DMS114 treated with DMSO at 0.1 percent for 48 hours (cell line): ENCODE results near the gene SURF6.
"Not testable (repeated sequence)": the region's sequence is repeated elsewhere in the genome, so short reads cannot be mapped to it uniquely, and the experiment has no call there.

Source experiments
- DNase-seq: peaks from one replicate; lab custom pipeline; 2025; ENCODE audit not compliant: unreplicated experiment; lab: John Stamatoyannopoulos, UW

The SURF6 gene

DNA sequence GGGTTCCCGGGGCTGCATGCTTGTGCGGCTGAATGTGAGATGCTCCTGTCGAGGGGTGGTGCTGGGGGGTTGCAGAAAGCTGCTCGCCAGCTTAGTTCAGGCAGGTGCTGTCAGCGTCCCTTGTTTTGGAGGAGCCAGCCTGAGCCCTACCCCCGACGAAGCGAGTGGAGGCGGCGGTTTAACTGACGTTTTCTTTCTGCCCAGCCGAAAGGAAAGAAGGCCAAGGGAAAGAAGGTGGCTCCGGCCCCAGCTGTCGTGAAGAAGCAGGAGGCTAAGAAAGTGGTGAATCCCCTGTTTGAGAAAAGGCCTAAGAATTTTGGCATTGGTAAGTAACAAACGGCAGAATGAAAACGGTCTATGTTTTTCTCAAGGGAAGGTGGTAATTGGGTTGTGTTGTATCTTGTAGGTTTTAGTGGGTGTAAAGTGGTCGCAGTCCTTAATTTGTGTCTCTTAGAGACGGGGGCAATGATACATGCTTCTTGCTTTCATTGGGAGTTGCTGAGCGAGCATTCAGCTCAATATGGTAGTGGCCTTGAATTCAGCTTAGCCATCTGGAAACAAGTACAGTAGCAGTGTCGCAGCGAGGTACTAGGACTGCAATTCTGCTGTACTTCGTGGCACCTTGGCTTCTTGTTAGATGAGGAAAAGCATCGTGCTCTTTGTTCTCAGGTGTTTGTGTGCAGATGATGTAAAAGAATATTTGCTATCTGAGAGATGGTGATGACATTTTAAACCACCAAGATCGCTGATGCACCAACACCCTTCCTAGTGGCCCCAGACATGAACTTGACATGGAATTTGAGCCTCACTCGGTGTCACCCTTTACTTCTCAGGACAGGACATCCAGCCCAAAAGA, 13.0 kb upstream of the SURF6 start:
- no peak for DNase-seq

GRCh38 chr9:133347985-133348717, 12.2 kb upstream of the SURF6 start, which contains the start of the genes MED22 and RPL7A:
Gene MED22, minus strand, starts transcription at chr9:133348131. Its CDS starts 1,469 bp downstream, at chr9:133346662.
Gene RPL7A, plus strand, starts transcription at chr9:133348218. Its CDS starts 26 bp downstream, at chr9:133348244.
- DNase-seq, result peak; percentile 89

GRCh38 chr9:133347515-133347984, 11.6 kb upstream of the SURF6 start:
- DNase-seq, result no peak

DNA sequence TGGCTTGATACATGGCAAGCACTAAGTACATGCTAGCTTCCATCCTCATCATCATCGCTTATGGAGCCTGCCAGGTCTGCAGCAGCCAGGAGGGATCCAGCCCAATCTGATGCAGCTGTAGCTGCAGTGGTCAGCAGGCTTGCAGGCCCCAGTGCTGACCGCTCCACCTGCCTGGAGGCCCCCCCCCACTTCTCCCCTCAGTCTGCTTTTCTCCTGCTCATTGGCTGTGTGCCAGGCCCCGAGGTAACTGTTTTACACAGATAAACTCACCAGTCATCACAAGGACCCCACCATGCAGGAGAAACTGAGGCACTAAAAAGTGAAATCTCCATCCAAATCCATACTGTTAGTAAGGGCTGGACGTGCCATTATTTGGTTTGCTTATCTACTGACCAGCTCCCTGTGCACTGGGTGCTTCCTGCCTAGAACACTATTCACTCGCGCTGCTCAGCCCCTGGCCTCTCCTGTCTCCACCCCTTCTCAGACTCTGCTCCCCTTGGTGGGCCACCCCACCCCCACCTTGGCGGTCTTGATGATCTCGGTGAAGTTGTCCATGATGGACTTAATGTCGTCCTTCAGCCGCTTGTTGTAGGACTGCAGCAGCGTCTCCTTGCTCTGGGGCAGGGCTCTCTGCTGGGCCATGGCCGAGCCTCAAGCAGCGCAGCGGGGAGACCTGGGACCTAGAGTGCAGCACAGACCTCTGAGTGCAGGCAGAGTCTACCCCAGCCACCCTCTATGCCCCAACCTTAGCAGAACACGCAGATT, 10.2 kb upstream of the SURF6 start:
- DNase-seq, result no peak

DNA sequence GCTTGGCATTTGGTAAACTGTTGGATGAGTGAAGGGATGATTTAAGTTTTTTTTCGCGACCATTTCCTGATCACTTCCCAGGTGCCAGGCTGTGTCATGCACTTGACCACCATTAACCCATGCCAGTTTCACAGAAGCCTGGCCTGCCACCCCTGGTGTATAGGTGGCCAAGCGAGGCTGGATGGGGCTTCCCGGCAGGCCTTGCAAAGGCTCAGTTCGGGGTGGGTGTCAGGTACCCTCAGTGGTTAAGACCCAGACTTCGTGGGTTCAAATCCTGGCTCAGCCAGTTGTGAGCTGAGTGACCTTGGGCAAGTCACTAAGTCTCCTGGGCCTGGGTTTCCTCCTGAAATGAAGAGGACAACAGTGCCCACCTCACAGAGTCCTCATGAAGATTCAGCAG, 9.6 kb upstream of the SURF6 start:
- no peak for DNase-seq

DNA sequence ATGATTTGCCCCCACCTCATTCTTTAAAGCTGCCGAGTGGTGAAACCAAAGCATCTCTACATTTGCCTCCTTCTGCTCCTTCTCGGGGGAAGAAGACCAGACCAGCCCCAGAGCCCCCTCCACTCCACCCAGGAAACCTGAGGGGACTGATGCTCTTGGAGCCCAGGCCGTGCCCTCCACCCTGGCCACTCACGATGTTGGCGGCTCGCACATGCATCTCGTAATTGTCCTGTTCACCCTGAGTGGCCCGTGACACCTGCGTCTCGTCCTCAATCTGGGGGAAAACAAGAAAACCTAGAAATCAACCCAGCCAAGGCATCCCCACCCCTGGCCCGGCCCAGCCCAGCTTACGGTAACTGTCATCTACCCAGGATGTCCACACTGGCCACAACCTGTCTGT, 9.0 kb upstream of the SURF6 start:
- no peak for DNase-seq

DNA sequence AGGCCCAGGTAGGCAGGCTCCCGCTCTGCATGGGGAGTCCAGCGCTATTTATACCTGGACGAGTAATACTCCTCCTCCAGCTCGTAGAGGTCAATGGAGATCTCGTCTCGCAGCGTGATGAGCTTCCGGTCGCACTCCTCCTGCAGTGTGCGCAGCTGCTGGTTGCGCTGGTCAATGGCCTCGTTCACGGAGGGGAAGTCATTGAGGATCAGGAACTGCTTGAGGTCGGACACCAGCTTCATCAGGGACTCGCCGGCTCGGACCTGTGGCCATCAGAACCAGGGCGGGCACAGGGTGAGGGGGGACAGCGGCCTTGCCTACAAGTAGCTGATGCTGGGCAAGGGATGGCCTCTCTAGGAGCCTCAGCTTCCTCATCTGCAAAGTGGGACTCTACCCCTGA, 8.1 kb upstream of the SURF6 start:
- no peak for DNase-seq

- DNase-seq, result no peak
These were observed 6.6 kb upstream of the SURF6 start for GRCh38 chr9:133342570-133342969.

- DNase-seq, result no peak
These were observed 6.0 kb upstream of the SURF6 start for GRCh38 chr9:133342069-133342406.

DNA sequence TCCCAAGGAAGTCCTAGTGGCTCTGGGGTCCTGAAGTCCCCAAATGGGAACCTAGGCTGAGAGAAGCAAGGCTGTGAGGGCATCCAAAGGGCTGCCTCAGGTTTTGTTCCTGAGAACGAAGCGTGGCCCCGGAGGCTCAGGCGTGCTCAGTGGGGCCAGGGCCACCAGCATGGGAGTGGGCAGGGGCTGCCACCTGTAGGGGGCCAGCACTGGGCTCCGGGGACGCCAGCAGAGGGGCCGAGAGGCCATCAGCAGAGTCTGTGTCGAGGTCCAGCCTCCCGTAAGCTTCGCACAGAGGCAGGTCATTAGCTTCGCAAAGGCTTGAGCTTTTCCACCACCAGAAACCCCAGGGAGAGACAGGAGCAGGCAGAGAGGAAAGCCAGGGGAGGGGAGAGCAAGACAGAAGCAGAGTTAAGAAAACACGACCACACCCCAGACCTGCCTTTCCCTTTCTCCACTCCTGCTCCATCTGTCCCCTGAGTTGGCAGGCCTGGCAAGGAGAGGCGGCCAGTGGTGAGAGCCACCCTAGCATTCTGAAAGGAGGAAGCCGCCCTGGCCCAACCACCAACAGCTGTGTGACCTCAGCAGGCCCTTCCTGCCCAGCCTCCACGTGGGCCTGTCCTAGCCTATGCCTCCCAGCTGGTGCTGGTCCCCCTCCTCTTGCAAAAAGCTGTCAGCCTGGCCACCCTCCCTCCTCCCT, 5.5 kb upstream of the SURF6 start:
- no peak for DNase-seq

GRCh38 chr9:133340916-133341315, 4.9 kb upstream of the SURF6 start:
- DNase-seq, result no peak

DNA sequence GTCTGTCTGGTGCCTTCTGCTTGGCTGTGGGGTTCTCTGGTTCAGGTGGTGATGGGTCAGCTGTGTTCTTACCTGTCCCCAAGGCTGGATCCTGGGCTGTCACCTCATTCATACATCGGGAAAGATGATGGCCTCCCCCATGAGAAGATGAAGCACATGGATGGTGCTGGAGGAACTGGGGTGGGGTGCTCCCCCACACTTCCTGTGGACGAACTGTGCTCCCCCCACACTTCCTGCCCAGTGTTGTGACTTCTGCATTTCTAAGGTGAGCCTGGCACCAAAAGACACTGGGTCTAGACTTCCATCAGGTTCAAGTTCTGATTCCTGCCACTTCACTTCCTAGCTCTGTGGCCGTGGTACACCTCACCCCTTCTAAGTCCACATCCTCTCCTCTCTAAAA, 4.3 kb upstream of the SURF6 start:
- no peak for DNase-seq

- no peak for DNase-seq
These were observed 3.7 kb upstream of the SURF6 start for GRCh38 chr9:133339641-133340040.

- DNase-seq, result not testable (repeated sequence)
These were observed 1.1 kb downstream of the SURF6 start for GRCh38 chr9:133334888-133335287.

DNA sequence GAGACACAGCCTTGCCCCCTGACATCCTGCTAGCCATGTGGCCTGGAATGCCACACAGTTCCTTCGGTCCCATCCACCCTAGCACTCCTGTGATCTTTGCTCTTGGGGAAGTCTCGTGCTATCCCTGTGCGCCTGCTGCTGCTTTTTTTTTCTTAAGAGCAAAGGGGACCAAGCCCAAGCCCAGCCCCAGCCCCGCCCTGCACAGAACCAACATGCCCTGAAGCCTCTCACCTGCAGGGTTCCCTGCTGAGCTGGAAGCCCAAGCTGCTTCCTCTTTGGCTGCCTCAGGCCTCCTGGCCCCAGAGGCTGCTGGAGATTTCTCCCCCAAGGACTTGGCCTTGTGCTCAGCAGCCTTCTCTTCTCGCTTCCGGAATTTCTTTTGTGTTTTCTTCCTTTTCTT, 1.8 kb downstream of the SURF6 start:
- DNase-seq, result no peak

DNA sequence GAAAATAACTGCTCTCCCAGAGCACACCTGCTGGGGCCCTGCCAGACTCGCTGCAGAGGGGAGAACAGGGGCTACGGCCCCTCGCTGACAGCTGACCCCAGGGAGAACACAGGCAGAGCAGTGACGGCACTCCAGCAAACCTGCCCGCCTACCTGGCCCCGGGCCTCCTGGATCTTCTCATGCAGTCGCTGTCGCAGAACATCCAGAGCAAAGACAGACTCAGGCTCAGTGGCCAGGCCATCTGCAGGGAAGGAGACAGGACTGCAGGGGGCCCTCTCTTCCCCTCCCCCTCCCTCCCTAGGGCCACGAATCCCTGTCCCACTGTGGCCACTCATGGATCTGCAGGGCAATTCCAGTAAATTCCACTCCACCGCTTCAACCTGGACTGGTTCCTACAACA, 2.4 kb downstream of the SURF6 start:
- no peak for DNase-seq

- DNase-seq, result no peak
These were observed 3.0 kb downstream of the SURF6 start for GRCh38 chr9:133333011-133333410.

DNA sequence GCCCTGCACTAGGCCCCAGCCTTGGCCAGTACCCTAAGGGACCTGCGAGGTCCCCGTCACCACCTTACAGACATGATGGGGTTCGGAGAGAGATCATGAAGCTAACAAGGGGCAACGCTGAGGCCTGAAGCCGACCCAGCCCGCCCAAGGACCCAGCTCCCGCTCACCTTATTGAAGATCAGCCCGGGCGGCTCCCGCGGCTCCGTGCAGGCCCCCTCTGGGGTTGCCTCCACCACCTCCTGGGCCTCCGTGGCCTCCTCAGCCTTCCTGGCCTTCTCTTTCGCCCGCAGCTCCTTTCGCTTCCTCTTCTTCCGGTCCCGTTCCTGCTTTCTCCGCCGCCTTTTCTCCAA, 3.6 kb downstream of the SURF6 start:
- DNase-seq, result no peak

DNA sequence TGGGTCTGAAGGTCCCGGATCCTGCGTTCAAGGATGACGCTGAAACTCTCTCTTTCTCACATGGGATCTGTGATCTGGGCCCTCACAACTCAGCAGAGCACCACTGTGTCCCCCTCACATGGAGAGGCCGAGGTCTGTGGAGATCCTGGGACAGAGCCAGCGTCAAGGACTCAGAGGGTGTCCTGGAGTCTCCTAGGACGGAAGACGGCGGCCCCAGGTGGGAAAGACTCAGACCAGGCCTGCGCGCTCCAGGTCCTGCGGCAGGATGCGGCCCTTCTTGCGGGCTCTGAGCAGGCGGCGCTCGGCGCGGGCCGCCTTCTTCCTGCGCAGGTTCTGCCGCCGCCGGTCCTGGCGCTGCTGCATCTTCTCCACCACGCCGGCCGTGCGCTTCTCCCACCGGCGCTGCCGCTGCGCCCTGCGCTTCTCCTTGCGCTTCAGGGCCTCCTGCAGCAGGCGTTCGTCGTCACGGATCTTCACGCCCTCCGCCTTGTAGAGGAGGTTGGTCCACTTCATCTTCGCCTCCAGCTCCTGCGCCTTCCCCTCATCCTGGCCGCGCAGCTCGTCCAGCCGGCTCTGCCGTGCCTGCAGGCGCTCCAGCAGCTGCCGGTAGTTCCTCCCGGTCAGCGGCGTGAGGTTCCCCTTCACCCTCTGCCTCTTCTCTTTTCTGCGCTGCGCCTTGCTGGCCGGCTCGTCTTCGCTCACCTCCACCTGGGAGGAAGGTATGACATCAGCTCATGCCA, 4.2 kb downstream of the SURF6 start:
- DNase-seq, result no peak

DNA sequence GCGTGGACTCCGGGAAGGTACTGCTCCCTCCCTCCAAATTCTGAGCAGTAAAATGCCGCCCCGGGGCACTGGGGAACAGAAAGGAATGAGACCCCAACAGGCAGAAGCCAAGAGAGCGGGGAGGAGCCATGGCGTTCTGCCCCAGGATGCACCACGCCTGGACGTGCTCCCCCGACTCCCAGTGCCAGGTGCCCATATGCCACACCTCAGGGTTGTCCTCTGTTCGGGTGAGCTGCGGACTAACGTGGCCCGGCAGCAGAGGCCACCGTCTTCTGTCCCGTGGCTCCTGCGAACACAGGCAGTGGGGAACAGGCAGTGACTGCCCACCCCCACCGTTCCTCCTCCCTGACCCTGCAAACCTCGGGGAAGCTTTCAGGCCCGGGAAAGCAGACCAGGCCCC, 4.8 kb downstream of the SURF6 start:
- DNase-seq, result no peak
